Measurements from ENCODE around the gene B4GALT5. TPM values are rescaled to one million over a fixed set of nuclear protein-coding genes. Genes with fewer than 3 reads are reported as not detected.
"Not testable (repeated sequence)": the region's sequence is repeated elsewhere in the genome, so short reads cannot be mapped to it uniquely, and the experiment has no call there.

B4GALT5 gene
- total RNA-seq: 10 to 100 TPM; 17.4 to 33.4 (median 21.5) TPM
- 10 to 100 TPM; 17.1 to 46.0 (median 17.4) TPM for polyA plus RNA-seq

- peaks cover 0 to 42% (median 32%) of the 10 kb centered on the region in 4 donors for H3K4me1 ChIP-seq
- no peaks in the 10 kb centered on the region for H3K27me3 ChIP-seq
- WGBS, 2 donors: 3% methylated on average over 70 of the region's 70 CpGs
- intact Hi-C loops (cut with DNase I): loop anchor here (1.0 to 2.0 kb wide), 3 partner anchors 77 to 103 kb away; partner anchors contain the start of gene SLC9A8
- peak in 1 of 4 donors; percentile 36 for TF ChIP-seq POLR2AphosphoS5 (IDR thresholded peaks at IDR 0.05)
- TF ChIP-seq CTCF (IDR thresholded peaks at IDR 0.05): no peak
- H3K27ac ChIP-seq: peak within 1 kb of the TSS; percentile 84 to 98 (median 94)
- H3K36me3 ChIP-seq: no peaks in the 10 kb centered on the region
- H3K4me3 ChIP-seq: peak within 1 kb of the TSS; percentile 80 to 98 (median 90)
- peak; percentile 82 for DNase-seq
- no peaks in the 10 kb centered on the region for H3K9me3 ChIP-seq
These were observed at the start of gene B4GALT5 for GRCh38 chr20:49713753-49714712. B4GALT5 (minus strand) TSS chr20:49713878; CDS start chr20:49713690, 188 bp downstream.

- H3K27ac ChIP-seq: no peak overlapping the region
- no peaks in the 10 kb centered on the region for H3K36me3 ChIP-seq
- H3K4me3 ChIP-seq: no peak overlapping the region
- H3K27me3 ChIP-seq: no peaks in the 10 kb centered on the region
- H3K4me1 ChIP-seq: peaks cover 0 to 5% (median 1%) of the 10 kb centered on the region in 4 donors
- 95 to 96% methylated on average over 12 of the region's 12 CpGs for WGBS, 2 donors
- no peak for TF ChIP-seq CTCF (IDR thresholded peaks at IDR 0.05)
- TF ChIP-seq EP300 (IDR thresholded peaks at IDR 0.05): no peak
- no peak for TF ChIP-seq POLR2AphosphoS5 (IDR thresholded peaks at IDR 0.05)
- TF ChIP-seq POLR2A (IDR thresholded peaks at IDR 0.05): no peak
- no peak for DNase-seq
- intact Hi-C loops (cut with DNase I): no loop called here
- no peaks in the 10 kb centered on the region for H3K9me3 ChIP-seq
These were observed 49.5 kb upstream of the B4GALT5 start for GRCh38 chr20:49762940-49763766.

DNA sequence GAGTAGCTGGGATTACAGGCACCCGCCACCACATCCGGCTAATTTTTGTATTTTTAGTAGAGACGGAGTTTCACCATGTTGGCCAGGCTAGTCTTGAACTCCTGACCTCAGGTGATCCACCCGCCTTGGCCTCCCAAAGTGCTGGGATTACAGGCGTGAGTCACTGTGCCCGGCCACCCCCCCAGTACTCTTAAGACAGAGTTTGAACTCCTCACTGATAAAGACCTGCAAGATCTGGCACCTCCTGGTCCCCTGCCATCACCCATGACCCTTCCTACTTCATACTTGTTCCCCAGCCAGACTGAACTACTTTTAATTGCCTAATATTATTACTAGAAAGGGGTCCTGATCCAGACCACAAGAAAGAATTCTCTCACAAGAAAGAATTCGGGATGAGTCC lies 48.2 kb upstream of the B4GALT5 start:
- H3K4me3 ChIP-seq; H3K27me3 ChIP-seq; H3K27ac ChIP-seq; H3K4me1 ChIP-seq; intact Hi-C loops (cut with DNase I); H3K9me3 ChIP-seq; DNase-seq; H3K36me3 ChIP-seq: not testable (repeated sequence)
- whole genome bisulfite sequencing, 2 donors: 94 to 95% methylated on average over 7 of the region's 7 CpGs

- H3K27me3 ChIP-seq: no peaks in the 10 kb centered on the region
- H3K36me3 ChIP-seq: no peaks in the 10 kb centered on the region
- 90 to 93% methylated on average over 7 of the region's 7 CpGs for WGBS, 2 donors
- H3K9me3 ChIP-seq: no peaks in the 10 kb centered on the region
- intact Hi-C loops (cut with DNase I): no loop called here
- no peak overlapping the region for H3K4me3 ChIP-seq
- no peak for DNase-seq
- no peak overlapping the region for H3K27ac ChIP-seq
- H3K4me1 ChIP-seq: no peaks in the 10 kb centered on the region
- no peak for TF ChIP-seq POLR2AphosphoS5 (IDR thresholded peaks at IDR 0.05)
- TF ChIP-seq EP300 (IDR thresholded peaks at IDR 0.05): no peak
- no peak for TF ChIP-seq CTCF (IDR thresholded peaks at IDR 0.05)
- TF ChIP-seq POLR2A (IDR thresholded peaks at IDR 0.05): no peak
These were observed 45.7 kb upstream of the B4GALT5 start for GRCh38 chr20:49759266-49759950.
